H9 (cell line): ENCODE data around the gene OCSTAMP. TPM values are rescaled to one million over a fixed set of nuclear protein-coding genes. Genes with fewer than 3 reads are reported as not detected.

Experiments
- DNase-seq: peaks from one replicate; pipeline ENCODE4 v3.0.0-alpha.2; 2017
- H2AFZ ChIP-seq: one replicate; pipeline ENCODE4 v1.6.1; 2013; ENCODE audit warnings: mild to moderate bottlenecking, low read length, control low read depth, moderate library complexity
- H2AK5ac ChIP-seq: 2 replicates; pipeline ENCODE4 v1.6.1; 2013; ENCODE audit warnings: low read length, control low read depth, mixed read lengths; ENCODE audit not compliant: insufficient read length
- H2BK120ac ChIP-seq: one replicate; pipeline ENCODE4 v1.6.1; 2013; ENCODE audit warnings: low read depth, mild to moderate bottlenecking, low read length, control low read depth, inconsistent platforms; ENCODE audit not compliant: poor library complexity, severe bottlenecking
- H2BK12ac ChIP-seq: 2 replicates; pipeline ENCODE4 v1.6.1; 2013; ENCODE audit warnings: low read length, control low read depth, mixed read lengths, low read depth; ENCODE audit not compliant: insufficient read length
- H2BK15ac ChIP-seq: 2 replicates; pipeline ENCODE4 v1.6.1; 2013; ENCODE audit warnings: low read depth, low read length, control low read depth
- H2BK20ac ChIP-seq: one replicate; pipeline ENCODE4 v1.6.1; 2013; ENCODE audit warnings: low read depth, mild to moderate bottlenecking, low read length, control low read depth, inconsistent platforms; ENCODE audit not compliant: poor library complexity, severe bottlenecking
- H2BK5ac ChIP-seq: 2 replicates; pipeline ENCODE4 v1.6.1; 2013; ENCODE audit warnings: low read length, control low read depth, mixed read lengths; ENCODE audit not compliant: insufficient read length
- H3K14ac ChIP-seq: 2 replicates; pipeline ENCODE4 v1.6.1; 2013; ENCODE audit warnings: low read length, control low read depth; ENCODE audit not compliant: insufficient read depth
- H3K18ac ChIP-seq: 2 replicates; pipeline ENCODE4 v1.6.1; 2013; ENCODE audit warnings: low read depth, mild to moderate bottlenecking, mixed read lengths, low read length, control low read depth; ENCODE audit not compliant: insufficient read length
- H3K23ac ChIP-seq: 2 replicates; pipeline ENCODE4 v1.6.1; 2013; ENCODE audit warnings: low read length, control low read depth, mixed read lengths, low read depth; ENCODE audit not compliant: insufficient read length
- H3K23me2 ChIP-seq: 2 replicates; pipeline ENCODE4 v1.6.1; 2013; ENCODE audit warnings: low read depth, mild to moderate bottlenecking, mixed read lengths, low read length, control low read depth; ENCODE audit not compliant: insufficient read length, poor library complexity, severe bottlenecking
- H3K27ac ChIP-seq: 2 replicates; pipeline ENCODE4 v1.5.1; 2013; ENCODE audit warnings: low read length, control low read depth, mixed read lengths, low read depth; ENCODE audit not compliant: insufficient read length
- H3K27me3 ChIP-seq: 2 replicates; pipeline ENCODE4 v1.6.1; 2013; ENCODE audit warnings: low read length, control low read depth, inconsistent platforms; ENCODE audit not compliant: insufficient read depth
- H3K4ac ChIP-seq: 2 replicates; pipeline ENCODE4 v1.6.1; 2013; ENCODE audit warnings: low read depth, mild to moderate bottlenecking, control low read depth, inconsistent platforms, low read length, moderate library complexity
- H3K4me1 ChIP-seq: 2 replicates; pipeline ENCODE4 v1.6.1; 2013; ENCODE audit warnings: low read length, control low read depth, inconsistent platforms; ENCODE audit not compliant: insufficient read depth
- H3K4me2 ChIP-seq: 2 replicates; pipeline ENCODE4 v1.6.1; 2013; ENCODE audit warnings: low read length, control low read depth, mixed read lengths; ENCODE audit not compliant: insufficient read length, insufficient read depth
- H3K56ac ChIP-seq: 2 replicates; pipeline ENCODE4 v1.6.1; 2013; ENCODE audit warnings: low read depth, mild to moderate bottlenecking, mixed read lengths, low read length, control low read depth; ENCODE audit not compliant: insufficient read length
- H3K79me1 ChIP-seq: 2 replicates; pipeline ENCODE4 v1.6.1; 2013; ENCODE audit warnings: low read depth, mild to moderate bottlenecking, moderate library complexity, low read length, control low read depth, inconsistent platforms; ENCODE audit not compliant: insufficient read depth, poor library complexity, severe bottlenecking
- H3K79me2 ChIP-seq: 2 replicates; pipeline ENCODE4 v1.6.1; 2013; ENCODE audit warnings: low read length, control low read depth, inconsistent platforms; ENCODE audit not compliant: insufficient read depth
- H3K9ac ChIP-seq: 2 replicates; pipeline ENCODE4 v1.6.1; 2013; ENCODE audit warnings: low read length, control low read depth, mixed read lengths; ENCODE audit not compliant: insufficient read length; ENCODE audit errors: extremely low read depth
- H3K9me3 ChIP-seq: one replicate; pipeline ENCODE4 v1.6.1; 2013; ENCODE audit warnings: low read depth, low read length, inconsistent platforms; ENCODE audit not compliant: control insufficient read depth
- H3T11ph ChIP-seq: one replicate; pipeline ENCODE4 v1.6.1; 2013; ENCODE audit warnings: mild to moderate bottlenecking, low read length, control low read depth, inconsistent platforms
- H4K20me1 ChIP-seq: one replicate; pipeline ENCODE4 v1.6.1; 2013; ENCODE audit not compliant: control insufficient read depth, insufficient read length, insufficient read depth
- H4K5ac ChIP-seq: 2 replicates; pipeline ENCODE4 v1.6.1; 2013; ENCODE audit warnings: low read depth, mild to moderate bottlenecking, mixed read lengths, low read length, control low read depth; ENCODE audit not compliant: insufficient read length
- H4K8ac ChIP-seq: replicated peaks from 2 replicates; pipeline ENCODE4 v1.6.1; 2013; ENCODE audit warnings: low read length, control low read depth, mixed read lengths, low read depth; ENCODE audit not compliant: insufficient read length
- H4K91ac ChIP-seq: 2 replicates; pipeline ENCODE4 v1.6.1; 2013; ENCODE audit warnings: low read depth, mild to moderate bottlenecking, moderate library complexity, mixed read lengths, low read length, control low read depth; ENCODE audit not compliant: insufficient read length
- H3K27ac Mint-ChIP-seq, 3 experiments: 2 replicates in 2 of 3; 3 replicates in 1 of 3; pipeline ENCODE4 v1.8.0; 2020 to 2021; ENCODE audit warnings: mixed read lengths in 3 of 3, mild to moderate bottlenecking in 1 of 3, moderate library complexity in 1 of 3
- H3K27me3 Mint-ChIP-seq: 2 replicates; pipeline ENCODE4 v1.8.0; 2021; ENCODE audit warnings: low read depth, mild to moderate bottlenecking, moderate library complexity, mixed read lengths
- H3K36me3 Mint-ChIP-seq, 3 experiments: 2 replicates in 2 of 3; 3 replicates in 1 of 3; pipeline ENCODE4 v1.8.0; 2020 to 2021; ENCODE audit warnings: low read depth in 3 of 3, mixed read lengths in 3 of 3; ENCODE audit not compliant: insufficient read depth in 1 of 3
- H3K4me1 Mint-ChIP-seq, 2 experiments: 2 replicates each; pipeline ENCODE4 v1.8.0; 2020; ENCODE audit warnings: mixed read lengths in 2 of 2
- H3K4me3 Mint-ChIP-seq, 2 experiments: 2 replicates in 1 of 2; 3 replicates in 1 of 2; pipeline ENCODE4 v1.8.0; 2020 to 2021; ENCODE audit warnings: mild to moderate bottlenecking in 2 of 2, mixed read lengths in 2 of 2, moderate library complexity in 1 of 2
- H3K9me3 Mint-ChIP-seq, 2 experiments: 2 replicates in 1 of 2; 3 replicates in 1 of 2; pipeline ENCODE4 v1.8.0; 2020; ENCODE audit warnings: mild to moderate bottlenecking in 2 of 2, mixed read lengths in 2 of 2, moderate library complexity in 1 of 2
- CTCF ChIP-seq: fragments of 200-600 bp; sonication (generic); conservative IDR thresholded peaks from 3 replicates; pipeline ENCODE4 v1.8.0; 2021; ENCODE audit warnings: antibody characterized with exemption, mild to moderate bottlenecking
- WGBS: extraction: QIAGEN DNeasy Blood & Tissue Kit; methylation state at CpG from one replicate; pipeline ENCODE4 v1.1.7; 2013; ENCODE audit warnings: missing lambda C conversion rate, low lambda C conversion rate, mixed read lengths; ENCODE audit not compliant: insufficient read length; ENCODE audit errors: extremely low coverage; 5-methylcytosine and 5-hydroxymethylcytosine counted together
- total RNA-seq: library from RNA; stranded (reverse); gene quantifications from 2 replicates; pipeline ENCODE4 v1.2.1, GENCODE V29; 2021

Gene OCSTAMP
- total RNA-seq, 1 experiment from 2014 or later = not detected

DNA sequence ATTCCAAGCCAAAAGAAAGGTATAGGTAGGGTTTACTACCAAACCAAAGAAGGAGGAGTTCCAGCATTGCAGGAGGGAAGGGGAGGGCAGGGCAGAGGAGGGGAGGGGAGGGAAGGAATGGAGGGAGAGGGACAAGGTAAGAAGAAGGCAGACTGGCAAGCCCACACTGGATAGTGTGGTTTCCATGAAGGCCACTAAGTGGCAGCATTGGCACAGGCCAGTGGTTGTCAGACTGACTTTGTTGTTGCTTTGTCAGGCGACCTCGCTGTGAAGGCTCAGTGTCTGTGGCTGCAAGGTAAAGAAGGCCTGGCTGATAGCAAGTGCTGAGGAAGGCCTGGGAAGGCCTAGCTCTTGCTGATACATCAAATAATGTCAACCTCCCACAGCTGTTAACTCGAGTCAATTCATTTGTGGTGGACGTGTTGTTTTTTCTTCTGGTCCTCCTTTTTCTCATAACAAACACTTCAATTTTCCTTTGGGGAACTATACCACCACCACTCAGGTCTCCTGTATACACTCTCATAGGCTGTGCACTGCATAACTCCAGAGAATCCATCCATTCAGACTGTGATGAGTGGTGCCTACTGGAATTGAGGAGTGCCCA, 29.4 kb downstream of the OCSTAMP start:
- no peak overlapping the region for H3K56ac ChIP-seq
- H3K79me1 ChIP-seq = no peaks in the 10 kb centered on the region
- H3K79me2 ChIP-seq = no peaks in the 10 kb centered on the region
- no peak overlapping the region for H2BK12ac ChIP-seq
- H3K4ac ChIP-seq = no peak overlapping the region
- no peaks in the 10 kb centered on the region for H4K20me1 ChIP-seq
- Mint-ChIP-seq H3K27me3 (peaks cover 31% of the 10 kb centered on the region), H3K27ac (no peak overlapping the region), H3K9me3 (peaks cover 0 to 5% of the 10 kb centered on the region in 2 experiments; a peak in 2 of 5 replicates), H3K4me3 (no peak overlapping the region; a peak in 1 of 5 replicates), H3K4me1 (peaks cover 0 to 6% of the 10 kb centered on the region in 2 experiments; a peak in 3 of 4 replicates), H3K36me3 (no peaks in the 10 kb centered on the region; a peak in 1 of 7 replicates)
- no peaks in the 10 kb centered on the region for H3K23me2 ChIP-seq
- peak; percentile 88 for DNase-seq
- no peak overlapping the region for H3K23ac ChIP-seq
- no peak overlapping the region for H3K27ac ChIP-seq
- H3K4me1 ChIP-seq = no peaks in the 10 kb centered on the region
- H4K91ac ChIP-seq = no peak overlapping the region
- WGBS = no CpG with 5 or more reads among the region's 4 CpGs
- H3K9ac ChIP-seq = no peak overlapping the region
- no peak overlapping the region for H2AK5ac ChIP-seq
- H3K4me2 ChIP-seq = no peak overlapping the region
- no peak overlapping the region for H3T11ph ChIP-seq
- H2BK20ac ChIP-seq = no peak overlapping the region
- H4K5ac ChIP-seq = no peak overlapping the region
- H2AFZ ChIP-seq = no peak overlapping the region
- H3K27me3 ChIP-seq = no peaks in the 10 kb centered on the region
- no peak overlapping the region for H2BK5ac ChIP-seq
- H3K9me3 ChIP-seq = no peaks in the 10 kb centered on the region
- no peak overlapping the region for H2BK15ac ChIP-seq
- H3K14ac ChIP-seq = no peak overlapping the region
- no peak overlapping the region for H4K8ac ChIP-seq
- no peak overlapping the region for H2BK120ac ChIP-seq
- TF ChIP-seq CTCF = peak; percentile 93
- no peak overlapping the region for H3K18ac ChIP-seq
